CD14-positive monocyte (primary cell): ENCODE results near the gene CUX1. TPM values are rescaled to one million over a fixed set of nuclear protein-coding genes. Genes with fewer than 3 reads are reported as not detected.
"Not testable (repeated sequence)": the region's sequence is repeated elsewhere in the genome, so short reads cannot be mapped to it uniquely, and the experiment has no call there.

Experiments used
- DNase-seq, 3 donors: peaks; one replicate each; pipeline ENCODE4 v3.0.0-alpha.2; 2011 to 2022
- H2AFZ ChIP-seq: 2 replicates; pipeline ENCODE4 v1.6.0; 2012; ENCODE audit warnings: mild to moderate bottlenecking, low read depth, low read length, inconsistent platforms; ENCODE audit not compliant: insufficient read depth, poor library complexity, severe bottlenecking
- H3K27ac ChIP-seq, 2 donors: 1 replicate in 1 of 2; 2 replicates in 1 of 2; pipeline ENCODE4 v1.5.1; 2012 to 2013; ENCODE audit warnings: low read length in 2 of 2, control low read depth in 1 of 2, inconsistent platforms in 1 of 2, low read depth in 1 of 2, mild to moderate bottlenecking in 1 of 2
- H3K27me3 ChIP-seq, 2 donors: one replicate each; pipeline versions ENCODE4 v1.6.0 to v1.6.1; 2011 to 2013; ENCODE audit warnings: low read length in 2 of 2; ENCODE audit not compliant: control insufficient read depth in 2 of 2, insufficient read depth in 2 of 2
- H3K36me3 ChIP-seq, 2 donors: replicated peaks in 1 of 2; 1 replicate in 1 of 2; 2 replicates in 1 of 2; pipeline versions ENCODE4 v1.5.1 to v1.6.1; 2012 to 2013; ENCODE audit warnings: low read length in 2 of 2, control low read depth in 1 of 2, inconsistent platforms in 1 of 2, mild to moderate bottlenecking in 1 of 2; ENCODE audit not compliant: insufficient read depth in 2 of 2, control insufficient read depth in 1 of 2
- H3K4me1 ChIP-seq, 2 donors: 1 replicate in 1 of 2; 2 replicates in 1 of 2; pipeline versions ENCODE4 v1.5.1 to v1.6.1; 2012 to 2013; ENCODE audit warnings: low read length in 2 of 2, control low read depth in 1 of 2, inconsistent platforms in 1 of 2, mild to moderate bottlenecking in 1 of 2, moderate library complexity in 1 of 2; ENCODE audit not compliant: insufficient read depth in 2 of 2, control insufficient read depth in 1 of 2
- H3K4me2 ChIP-seq: replicated peaks from 2 replicates; pipeline ENCODE3; 2012; ENCODE audit warnings: low read length, moderate library complexity, mild to moderate bottlenecking; ENCODE audit not compliant: poor library complexity, severe bottlenecking; ENCODE audit errors: extremely low read depth
- H3K4me3 ChIP-seq, 3 experiments: fragments of 200-600 bp in 1 of 3; sonication (generic) in 1 of 3; replicated peaks in 1 of 3; 1 replicate in 2 of 3; 2 replicates in 1 of 3; pipeline ENCODE4 v1.5.1; 2011 to 2013; ENCODE audit warnings: low read length in 3 of 3, mild to moderate bottlenecking in 3 of 3, control low read depth in 2 of 3, low read depth in 2 of 3, inconsistent platforms in 1 of 3, moderate library complexity in 1 of 3
- H3K79me2 ChIP-seq: 2 replicates; pipeline ENCODE4 v1.6.0; 2012; ENCODE audit warnings: mild to moderate bottlenecking, control low read depth, inconsistent platforms, low read length, moderate library complexity; ENCODE audit not compliant: insufficient read depth
- H3K9ac ChIP-seq: 2 replicates; pipeline ENCODE4 v1.6.0; 2017; ENCODE audit warnings: low read length, mild to moderate bottlenecking; ENCODE audit not compliant: insufficient read depth, poor library complexity, severe bottlenecking
- H3K9me3 ChIP-seq, 2 donors: replicated peaks in 1 of 2; 1 replicate in 1 of 2; 2 replicates in 1 of 2; pipeline versions ENCODE4 v1.5.1 to v1.6.1; 2012 to 2013; ENCODE audit warnings: low read length in 2 of 2, control low read depth in 1 of 2; ENCODE audit not compliant: control insufficient read depth in 1 of 2, insufficient read depth in 1 of 2
- H4K20me1 ChIP-seq: 2 replicates; pipeline ENCODE4 v1.6.0; 2012; ENCODE audit warnings: mild to moderate bottlenecking, low read length, control low read depth, moderate library complexity; ENCODE audit not compliant: insufficient read depth
- H3K27ac Mint-ChIP-seq, 7 donors: one replicate each; pipeline ENCODE4 v1.8.0; 2020; ENCODE audit warnings: mild to moderate bottlenecking in 7 of 7, mixed read lengths in 7 of 7, moderate library complexity in 6 of 7, inconsistent platforms in 2 of 7
- H3K27me3 Mint-ChIP-seq, 3 donors: one replicate each; pipeline ENCODE4 v1.8.0; 2021 to 2022; ENCODE audit warnings: low read depth in 3 of 3, mild to moderate bottlenecking in 3 of 3, mixed read lengths in 3 of 3, moderate library complexity in 3 of 3, inconsistent platforms in 1 of 3
- H3K36me3 Mint-ChIP-seq, 2 donors: one replicate each; pipeline ENCODE4 v1.8.0; 2020; ENCODE audit warnings: mixed read lengths in 2 of 2, inconsistent platforms in 1 of 2, mild to moderate bottlenecking in 1 of 2
- H3K4me1 Mint-ChIP-seq: one replicate; pipeline ENCODE4 v1.8.0; 2020; ENCODE audit warnings: mild to moderate bottlenecking, mixed read lengths
- H3K4me3 Mint-ChIP-seq, 2 donors: one replicate each; pipeline ENCODE4 v1.8.0; 2020; ENCODE audit warnings: mild to moderate bottlenecking in 2 of 2, mixed read lengths in 2 of 2, moderate library complexity in 1 of 2
- H3K9me3 Mint-ChIP-seq, 7 donors: one replicate each; pipeline ENCODE4 v1.8.0; 2020 to 2022; ENCODE audit warnings: mixed read lengths in 7 of 7, mild to moderate bottlenecking in 6 of 7, moderate library complexity in 6 of 7, inconsistent platforms in 2 of 7
- CTCF ChIP-seq: fragments of 200-600 bp; IDR thresholded peaks from one replicate; pipeline ENCODE4 v1.8.0; 2022; ENCODE audit warnings: antibody characterized with exemption, mild to moderate bottlenecking
- WGBS: methylation state at CpG from one replicate; pipeline ENCODE4 v1.1.5; 2013; ENCODE audit warnings: missing lambda C conversion rate; ENCODE audit not compliant: insufficient coverage; 5-methylcytosine and 5-hydroxymethylcytosine counted together
- intact Hi-C, 2 donors: fragments of 100-400 bp; cut with micrococcal nuclease; formaldehyde crosslinking; loops; one replicate each; pipeline versions ENCODE4 v1.15.0 to v1.15.1; 2023
- polyA plus RNA-seq, 3 donors: library from polyadenylated mRNA; depleted of rRNA in 1 of 3; unstranded in 2 of 3; stranded (reverse) in 1 of 3; fragments of 300-500 nt in 2 of 3; fragments of >200 nt in 1 of 3; fragmentation: Illumina TruSeq in 2 of 3; gene quantifications; 1 replicate in 2 of 3; 2 replicates in 1 of 3; pipeline ENCODE4 v1.2.3, GENCODE V29; 2012 to 2021

The CUX1 gene
- polyA plus RNA-seq, 3 donors = 17.6 to 38.0 (median 28.0) TPM

GRCh38 chr7:101790566-101791293 lies 26.7 kb upstream of the CUX1 start:
- peaks cover 0 to 12% (median 0%) of the 10 kb centered on the region in 3 donors for H3K27me3 Mint-ChIP-seq
- H3K4me3 Mint-ChIP-seq = no peak overlapping the region
- TF ChIP-seq CTCF = no peak
- no peak overlapping the region for H3K4me2 ChIP-seq
- peaks cover 18% of the 10 kb centered on the region for H3K4me1 Mint-ChIP-seq
- no peak for DNase-seq
- WGBS = 92% methylated on average over 2 of the region's 10 CpGs
- no peaks in the 10 kb centered on the region for H3K36me3 ChIP-seq
- H3K27ac ChIP-seq = no peak overlapping the region
- intact Hi-C loops = no loop called here
- H3K9me3 ChIP-seq = peaks cover 0 to 6% of the 10 kb centered on the region in 2 donors
- H4K20me1 ChIP-seq = no peaks in the 10 kb centered on the region
- H3K9me3 Mint-ChIP-seq = peaks cover 0 to 9% (median 0%) of the 10 kb centered on the region in 7 donors
- H3K9ac ChIP-seq = no peak overlapping the region
- no peaks in the 10 kb centered on the region for H3K27me3 ChIP-seq
- no peaks in the 10 kb centered on the region for H3K79me2 ChIP-seq
- no peak overlapping the region for H2AFZ ChIP-seq
- no peak overlapping the region for H3K27ac Mint-ChIP-seq
- peaks cover 0 to 3% of the 10 kb centered on the region in 2 donors for H3K36me3 Mint-ChIP-seq
- no peak overlapping the region for H3K4me3 ChIP-seq
- peaks cover 17 to 18% of the 10 kb centered on the region in 2 donors for H3K4me1 ChIP-seq

DNA sequence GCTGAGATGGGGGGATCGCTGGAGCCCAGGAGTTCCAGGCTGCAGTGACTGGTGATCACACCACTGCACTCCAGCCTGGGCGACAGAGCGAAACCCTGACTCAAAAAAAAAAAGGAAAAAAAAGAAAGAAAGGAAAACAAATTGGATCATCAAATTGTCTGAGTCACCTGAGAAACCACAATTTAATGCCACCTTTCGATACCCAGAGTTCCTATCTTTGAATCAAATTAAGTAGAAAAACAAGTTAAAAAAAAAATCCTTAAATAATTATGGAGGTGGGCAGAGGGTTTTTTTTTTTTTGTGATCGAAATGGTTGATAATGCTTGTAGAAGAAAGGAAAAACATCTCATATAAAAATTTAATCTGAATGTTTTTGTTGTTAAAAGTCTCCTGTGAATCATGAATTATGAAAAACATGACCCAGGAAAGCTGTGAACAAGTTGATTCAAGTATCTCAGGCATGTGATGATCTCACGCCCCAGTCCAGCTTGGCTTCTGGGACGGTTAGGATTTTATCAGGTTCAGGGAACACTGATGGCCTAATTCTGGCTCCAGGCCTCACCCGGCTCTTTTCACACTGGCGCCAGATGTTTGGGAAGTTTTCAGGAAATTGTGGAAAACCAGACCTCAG lies 25.3 kb upstream of the CUX1 start:
- Histone ChIP-seq H3K9me3 (peaks cover 0 to 6% of the 10 kb centered on the region in 2 donors), H3K27ac (no peak overlapping the region), H3K79me2 (no peaks in the 10 kb centered on the region), H3K27me3 (no peaks in the 10 kb centered on the region), H2AFZ (no peak overlapping the region), H4K20me1 (no peaks in the 10 kb centered on the region), H3K4me1 (peaks cover 31 to 33% of the 10 kb centered on the region in 2 donors), H3K36me3 (no peaks in the 10 kb centered on the region), H3K4me2 (no peak overlapping the region), H3K4me3 (no peak overlapping the region), H3K9ac (no peak overlapping the region)
- peaks cover 31% of the 10 kb centered on the region for H3K4me1 Mint-ChIP-seq
- H3K27ac Mint-ChIP-seq = no peak overlapping the region
- intact Hi-C loops = no loop called here
- H3K4me3 Mint-ChIP-seq = no peak overlapping the region
- peaks cover 0 to 8% (median 2%) of the 10 kb centered on the region in 3 donors for H3K27me3 Mint-ChIP-seq
- 97% methylated on average over 4 of the region's 9 CpGs for WGBS
- peaks cover 0 to 9% (median 0%) of the 10 kb centered on the region in 7 donors for H3K9me3 Mint-ChIP-seq
- H3K36me3 Mint-ChIP-seq = peaks cover 0 to 3% of the 10 kb centered on the region in 2 donors
- no peak for TF ChIP-seq CTCF
- no peak for DNase-seq

- H3K4me3 ChIP-seq, H3K27me3 Mint-ChIP-seq, H3K79me2 ChIP-seq, H4K20me1 ChIP-seq, intact Hi-C loops, H2AFZ ChIP-seq, H3K9me3 Mint-ChIP-seq, H3K27ac Mint-ChIP-seq, H3K36me3 ChIP-seq, H3K27ac ChIP-seq, H3K4me3 Mint-ChIP-seq, H3K36me3 Mint-ChIP-seq, H3K4me2 ChIP-seq, DNase-seq, H3K9me3 ChIP-seq, H3K27me3 ChIP-seq, H3K9ac ChIP-seq: not testable (repeated sequence)
- peaks cover 32% of the 10 kb centered on the region for H3K4me1 Mint-ChIP-seq
- H3K4me1 ChIP-seq = peaks cover 34 to 38% of the 10 kb centered on the region in 2 donors
- WGBS = 100% methylated on average over 1 of the region's 4 CpGs
These were observed 24.7 kb upstream of the CUX1 start for GRCh38 chr7:101792682-101793071.
